GM18505 (cell line): ENCODE results near the gene C10orf71.

ENCODE experiments used
- ATAC-seq: cut with Tn5 transposase; IDR thresholded peaks from one replicate; pipeline ENCODE4 v1.9.1; 2021; ENCODE audit not compliant: unreplicated experiment
- POLR2A ChIP-seq: IDR thresholded peaks from 4 replicates; pipeline ENCODE4 v1.6.1; 2011; ENCODE audit warnings: borderline replicate concordance; ENCODE audit not compliant: insufficient read depth, insufficient read length; ENCODE audit errors: extremely low read depth

The C10orf71 gene

DNA sequence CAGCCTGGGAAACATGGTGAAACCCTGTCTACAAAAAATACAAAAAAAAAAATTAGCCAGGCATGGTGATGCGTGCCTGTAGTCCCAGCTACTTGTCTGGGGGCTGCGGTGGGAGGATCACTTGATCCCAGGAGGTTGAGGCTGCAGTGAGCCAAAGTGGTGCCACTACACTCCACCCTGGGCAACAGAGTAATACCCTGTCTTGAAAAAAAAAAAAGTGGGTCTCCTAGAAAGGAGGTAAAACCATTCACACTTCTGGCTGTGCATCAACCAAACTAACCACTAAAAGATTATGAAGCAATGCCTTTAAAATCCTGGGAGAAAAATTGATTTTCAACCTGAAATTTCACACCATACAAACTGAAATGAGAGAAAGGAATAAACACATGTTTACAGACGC lies 35.4 kb upstream of the C10orf71 start:
- no peak for ATAC-seq
- no peak for TF ChIP-seq POLR2A

DNA sequence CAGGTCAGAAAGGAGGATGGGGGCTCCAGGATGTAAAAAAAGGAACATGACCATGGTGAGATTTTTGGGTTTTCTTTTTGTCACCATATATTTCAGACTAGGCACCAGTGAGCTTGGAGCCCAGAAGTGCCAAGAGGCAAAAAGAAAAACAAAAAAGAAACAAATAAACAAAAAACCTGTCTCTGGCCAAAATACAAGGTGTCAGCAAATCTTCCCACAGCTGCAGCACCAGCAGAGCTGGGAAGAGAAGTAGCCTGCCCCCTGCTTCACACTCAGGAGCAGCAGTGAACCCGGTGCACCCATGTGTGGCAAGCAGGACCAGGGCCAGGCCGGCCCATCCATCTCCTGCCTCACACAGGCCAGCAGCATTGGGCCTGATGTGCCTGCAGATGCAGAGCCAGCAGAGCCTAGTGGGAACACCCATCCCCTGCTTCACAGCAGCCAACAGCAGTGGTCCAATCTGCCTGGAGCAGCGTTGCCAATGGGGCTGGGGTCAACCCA lies 34.7 kb upstream of the C10orf71 start:
- ATAC-seq = no peak
- TF ChIP-seq POLR2A = no peak

- no peak for TF ChIP-seq POLR2A
- ATAC-seq = no peak
Measured at GRCh38 chr10:49265885-49266284, 33.1 kb upstream of the C10orf71 start.

DNA sequence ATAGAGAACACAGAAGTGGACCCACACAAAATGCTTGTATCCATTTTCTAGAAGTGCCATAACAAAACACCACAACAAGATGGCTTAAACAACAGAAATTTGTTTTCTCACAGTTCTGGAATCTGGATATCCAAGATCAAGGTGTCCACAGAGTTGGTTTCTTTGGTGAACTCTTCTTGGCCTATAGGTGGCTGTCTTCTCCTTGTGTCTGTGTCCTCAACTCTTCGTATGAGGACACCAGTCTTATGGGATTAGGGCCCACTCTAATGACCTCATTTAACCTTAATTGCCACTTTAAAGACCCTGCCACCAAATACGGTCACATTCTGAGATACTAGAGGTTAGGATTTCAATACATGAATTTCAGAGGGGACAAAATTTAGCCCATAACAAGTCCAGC lies 30.8 kb upstream of the C10orf71 start:
- no peak for ATAC-seq
- no peak for TF ChIP-seq POLR2A

GRCh38 chr10:49269523-49269922 lies 29.4 kb upstream of the C10orf71 start:
- TF ChIP-seq POLR2A = no peak
- ATAC-seq = no peak

DNA sequence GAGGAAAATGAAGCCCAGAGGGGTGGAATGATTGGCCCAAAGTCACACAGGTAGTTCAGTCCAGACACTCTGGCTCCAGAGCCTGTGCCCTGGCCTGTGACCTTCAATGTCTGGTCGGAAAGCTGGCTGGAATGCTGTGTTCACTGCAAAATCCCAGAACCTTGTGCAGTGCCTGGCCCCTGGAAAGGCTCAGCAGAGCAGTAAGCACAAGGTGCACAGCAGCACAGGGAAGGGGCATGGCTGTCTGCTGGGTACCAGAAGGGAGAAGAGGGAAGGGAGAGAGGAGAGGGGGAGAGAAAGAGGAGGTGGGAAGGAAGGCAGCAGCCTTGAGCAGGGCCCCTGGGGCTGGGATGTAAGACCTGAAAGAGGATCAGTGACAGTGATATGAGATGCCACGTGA lies 28.4 kb upstream of the C10orf71 start:
- no peak for ATAC-seq
- no peak for TF ChIP-seq POLR2A

- no peak for TF ChIP-seq POLR2A
- no peak for ATAC-seq
Measured at GRCh38 chr10:49271346-49271745, 27.6 kb upstream of the C10orf71 start.

GRCh38 chr10:49272251-49273081 lies 26.5 kb upstream of the C10orf71 start:
- TF ChIP-seq POLR2A = no peak
- ATAC-seq = no peak

DNA sequence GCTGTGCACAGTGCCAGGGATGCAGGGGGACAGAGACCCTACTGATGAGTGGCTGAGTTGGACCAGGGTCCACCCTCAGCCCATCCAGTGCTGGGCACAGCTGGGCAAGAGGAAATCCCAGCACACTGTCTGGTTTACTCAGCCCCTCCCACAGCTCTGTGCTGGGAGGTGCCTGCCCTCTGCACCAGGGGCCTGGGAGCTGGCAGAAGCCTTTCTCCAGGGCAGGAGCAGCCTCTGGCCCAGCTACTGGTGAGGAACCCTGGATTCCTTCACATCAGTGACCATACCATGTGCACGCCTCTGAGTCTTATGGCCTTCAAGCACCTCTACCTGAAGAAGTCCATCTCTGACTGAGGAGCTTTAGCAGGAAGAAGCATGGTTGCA lies 25.9 kb upstream of the C10orf71 start:
- ATAC-seq = no peak
- no peak for TF ChIP-seq POLR2A

DNA sequence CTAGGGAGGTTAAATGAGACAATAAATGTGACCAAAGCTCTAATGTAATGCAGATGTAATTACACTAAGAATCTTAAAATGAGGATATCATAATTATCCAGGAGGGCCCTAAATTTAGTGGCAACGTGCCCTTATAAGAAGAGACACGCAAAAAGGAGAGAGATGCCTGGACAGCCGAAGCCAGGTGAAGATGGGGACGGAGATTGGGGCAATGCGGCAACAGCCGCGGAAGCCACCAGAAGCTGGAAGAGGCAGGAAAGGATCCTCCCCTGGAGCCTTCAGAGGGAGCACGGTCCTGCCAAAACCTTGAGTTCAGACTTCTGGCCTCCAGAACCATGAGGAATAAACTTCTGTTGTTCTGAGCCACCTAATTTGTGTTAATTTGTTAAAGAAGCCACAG lies 25.3 kb upstream of the C10orf71 start:
- no peak for TF ChIP-seq POLR2A
- ATAC-seq = no peak

GRCh38 chr10:49274886-49275285 lies 24.1 kb upstream of the C10orf71 start:
- TF ChIP-seq POLR2A = no peak
- ATAC-seq = no peak

DNA sequence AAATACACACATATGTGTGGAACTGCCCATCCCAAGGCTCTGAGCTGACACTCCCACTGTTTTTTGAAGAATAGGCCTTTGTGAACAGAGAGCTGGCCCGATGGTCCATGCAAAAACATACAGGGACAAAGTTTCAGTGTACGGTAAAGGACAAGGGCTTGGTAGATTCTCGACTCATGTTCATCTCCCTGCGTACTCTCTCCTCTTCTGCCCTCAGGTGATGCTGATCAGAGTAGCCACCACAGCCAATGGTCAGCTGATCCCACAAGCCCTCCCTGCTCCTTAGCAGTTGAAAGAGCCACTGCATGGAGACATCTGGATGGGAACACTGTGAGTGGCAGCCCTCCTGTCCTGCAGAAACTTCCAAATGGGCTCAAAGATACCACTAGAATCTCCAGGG lies 23.1 kb upstream of the C10orf71 start:
- ATAC-seq = no peak
- TF ChIP-seq POLR2A = no peak

DNA sequence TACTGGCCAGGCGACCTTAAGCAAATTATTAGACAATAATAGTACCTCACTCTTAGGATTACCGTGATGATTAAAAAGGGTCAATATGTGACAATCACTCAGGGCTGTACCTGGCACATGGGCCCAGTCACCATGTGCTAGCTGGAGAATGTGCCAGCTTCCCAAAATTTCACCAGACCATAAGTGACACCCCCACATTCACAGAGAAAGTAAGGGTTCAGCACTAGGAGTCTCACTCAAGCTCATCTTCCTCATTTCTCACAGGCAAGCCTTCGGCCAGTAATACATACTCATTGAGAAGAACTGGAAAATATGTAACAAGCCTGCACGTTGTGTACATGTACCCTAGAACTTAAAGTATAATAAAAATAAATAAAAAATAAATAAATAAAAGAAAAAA lies 22.4 kb upstream of the C10orf71 start:
- ATAC-seq = no peak
- no peak for TF ChIP-seq POLR2A

DNA sequence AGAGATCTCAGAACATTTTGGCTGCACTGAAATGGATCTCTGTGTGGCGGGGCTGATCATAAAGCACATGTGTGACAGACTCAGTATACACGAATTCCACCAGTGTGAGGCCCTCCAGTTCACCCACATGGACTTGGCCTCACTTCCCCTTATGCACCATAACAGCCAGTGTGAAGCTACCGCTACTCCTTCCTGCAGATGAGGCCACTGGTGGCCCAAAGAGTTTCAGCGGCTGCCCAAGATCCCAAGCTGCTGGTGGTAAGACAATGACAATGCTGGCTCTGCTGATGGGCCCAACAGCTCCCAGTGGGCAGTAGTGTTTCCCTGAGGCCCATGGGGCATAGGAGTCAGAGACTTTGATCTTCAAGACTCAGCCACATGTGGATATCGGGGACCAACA lies 21.0 kb upstream of the C10orf71 start:
- no peak for TF ChIP-seq POLR2A
- ATAC-seq = no peak
